ELF-1 (cell line): ENCODE measurements around the gene ZC3H6.
"Not testable (repeated sequence)": the region's sequence is repeated elsewhere in the genome, so short reads cannot be mapped to it uniquely, and the experiment has no call there.

Source experiments
- DNase-seq: peaks from one replicate; pipeline ENCODE4 v3.0.0-alpha.2; 2016; ENCODE audit warnings: low read depth, low spot score

ZC3H6 gene

DNA sequence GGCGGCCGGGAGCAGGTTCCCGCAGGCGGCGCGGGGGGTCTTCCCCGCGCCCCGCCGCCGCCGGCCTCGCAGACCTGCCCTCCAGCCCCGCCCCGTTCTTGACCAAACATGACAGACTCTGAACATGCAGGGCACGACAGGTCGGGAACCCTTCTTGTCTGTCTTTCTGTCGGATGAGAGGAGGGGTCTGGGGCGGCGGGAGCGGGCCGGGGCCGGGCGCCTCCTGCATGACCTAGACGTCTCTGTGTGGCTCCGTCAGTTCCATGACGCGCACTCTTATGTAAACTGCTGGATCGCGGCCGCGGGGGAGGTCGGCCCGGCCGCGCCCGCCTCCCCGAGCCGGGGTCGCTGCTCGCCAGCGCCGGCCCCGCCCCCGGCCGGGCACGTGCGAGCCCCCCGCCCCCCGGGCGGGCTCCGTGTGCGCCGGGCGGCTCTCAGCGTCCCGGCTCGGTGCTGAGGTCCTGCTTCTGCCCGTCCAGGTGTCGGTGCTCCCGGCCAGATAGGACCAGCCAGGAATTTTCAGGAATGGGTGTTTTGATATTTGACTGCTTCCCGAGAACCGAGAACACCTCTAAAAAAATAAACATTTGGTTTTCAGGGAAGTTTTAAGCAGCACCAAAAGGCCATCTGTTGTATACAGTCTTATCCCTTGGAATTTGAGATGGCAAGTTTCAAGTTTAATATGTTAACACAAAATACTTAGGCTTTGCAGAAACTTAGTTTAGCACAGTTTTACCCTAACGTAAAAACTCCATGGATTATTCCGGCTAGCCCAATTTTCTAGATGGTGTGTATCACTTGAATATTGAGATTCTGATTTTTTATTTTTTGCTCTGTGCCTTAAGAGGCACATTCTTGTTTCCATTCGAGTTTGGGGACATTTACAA is 733 bp downstream of the ZC3H6 start:
- DNase-seq, result peak; percentile 91

- no peak for DNase-seq
Observed at GRCh38 chr2:112276954-112277353, 1.6 kb downstream of the ZC3H6 start.

GRCh38 chr2:112277596-112278220 is 2.3 kb downstream of the ZC3H6 start:
- no peak for DNase-seq

- not testable (repeated sequence) for DNase-seq
Observed at GRCh38 chr2:112282066-112282465, 6.7 kb downstream of the ZC3H6 start.

DNA sequence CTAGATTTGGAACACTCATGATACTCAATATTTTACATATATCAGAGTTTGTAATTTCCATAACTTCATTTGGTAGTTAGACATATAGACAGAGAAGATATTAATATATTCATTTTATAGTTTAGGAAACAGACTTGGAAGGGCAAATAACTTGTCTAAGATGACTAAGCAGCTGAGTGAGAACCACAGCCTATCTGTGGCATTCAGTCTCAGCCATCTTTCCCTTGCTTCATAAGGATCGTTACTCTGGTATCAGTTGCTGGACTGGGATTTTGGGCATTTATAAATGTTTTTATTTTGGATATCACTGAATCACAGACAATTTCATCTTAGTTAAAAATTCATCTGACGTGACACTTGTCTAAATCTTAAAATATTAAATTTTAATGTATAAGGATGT is 8.1 kb downstream of the ZC3H6 start:
- DNase-seq, result not testable (repeated sequence)

GRCh38 chr2:112290088-112290487 is 14.7 kb downstream of the ZC3H6 start:
- no peak for DNase-seq

- no peak for DNase-seq
Observed at GRCh38 chr2:112290648-112291047, 15.3 kb downstream of the ZC3H6 start.

- no peak for DNase-seq
Observed at GRCh38 chr2:112293636-112294401, 18.4 kb downstream of the ZC3H6 start.

- no peak for DNase-seq
Observed at GRCh38 chr2:112295407-112296078, 20.1 kb downstream of the ZC3H6 start.

- no peak for DNase-seq
Observed at GRCh38 chr2:112296407-112296806, 21.0 kb downstream of the ZC3H6 start.

- no peak for DNase-seq
Observed at GRCh38 chr2:112301171-112301584, 25.8 kb downstream of the ZC3H6 start.

GRCh38 chr2:112301973-112302372 is 26.6 kb downstream of the ZC3H6 start:
- no peak for DNase-seq

DNA sequence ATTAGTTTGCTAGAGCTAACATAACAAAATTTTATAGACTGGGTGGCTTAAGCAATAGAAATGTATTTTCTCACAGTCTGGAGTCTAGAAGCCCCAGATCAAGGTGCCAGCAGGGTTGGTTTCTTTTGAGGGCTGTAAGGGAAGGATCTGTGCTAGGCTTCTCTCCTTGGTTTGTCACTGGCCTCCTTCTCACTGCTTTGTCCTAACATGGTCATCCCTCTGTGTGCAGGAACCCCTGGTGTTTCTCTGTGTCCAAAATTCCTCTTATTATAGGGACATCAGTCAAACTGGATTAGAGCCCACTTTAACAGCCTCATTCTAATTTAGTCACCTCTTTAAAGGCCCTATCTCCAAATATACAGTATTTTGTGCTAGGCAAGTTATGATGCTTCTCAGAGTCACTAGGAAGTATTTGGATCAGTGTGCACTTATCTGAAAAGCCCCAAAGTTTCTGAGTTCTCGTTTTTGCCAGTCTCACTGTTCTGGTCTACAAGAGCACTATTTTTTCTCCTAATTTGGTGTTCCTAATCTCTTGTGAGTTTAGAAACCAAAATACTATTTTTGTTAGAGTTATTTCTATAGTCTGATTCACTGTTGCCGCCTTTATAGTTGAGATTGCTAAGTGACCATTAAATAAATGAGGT is 29.0 kb downstream of the ZC3H6 start:
- DNase-seq, result no peak

GRCh38 chr2:112305132-112305531 is 29.7 kb downstream of the ZC3H6 start:
- no peak for DNase-seq

DNA sequence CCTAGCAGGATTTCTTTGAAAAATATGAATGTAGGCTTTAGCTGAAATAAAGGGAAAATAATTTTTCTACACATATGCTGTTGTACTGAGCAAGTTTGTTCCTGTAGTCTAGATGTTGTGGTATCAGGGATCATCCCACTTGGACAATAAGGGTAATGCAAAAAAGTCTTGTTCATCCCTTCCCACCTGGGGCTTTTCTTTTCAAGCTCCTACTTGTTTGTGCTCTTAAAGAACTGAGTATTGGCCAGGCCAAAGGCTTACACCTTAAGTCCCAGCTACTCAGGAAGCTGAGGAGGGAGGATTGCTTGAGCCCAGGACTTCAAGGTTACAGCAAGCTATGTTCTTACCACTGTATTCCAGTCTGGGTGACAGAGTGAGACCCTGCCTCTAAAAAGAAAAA is 35.5 kb downstream of the ZC3H6 start:
- DNase-seq, result no peak

DNA sequence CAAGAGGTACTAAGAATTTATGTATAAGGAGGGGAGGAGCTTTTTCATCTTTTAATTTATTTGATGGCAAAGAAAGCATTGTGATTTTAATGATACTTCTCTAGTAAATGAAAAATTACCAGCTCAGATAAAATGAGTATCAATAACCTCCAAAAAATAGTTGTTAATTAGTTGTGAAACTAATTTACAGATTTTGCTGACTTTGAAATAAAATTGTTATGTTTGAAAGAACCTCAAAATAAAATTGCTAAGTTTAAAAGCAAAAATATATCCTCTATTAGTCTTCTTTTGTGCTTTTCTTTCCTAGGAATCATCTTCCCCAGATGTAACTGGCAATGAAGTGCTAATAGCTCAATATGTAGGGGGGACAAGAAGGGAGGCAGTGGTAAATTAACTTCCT is 36.5 kb downstream of the ZC3H6 start:
- DNase-seq, result no peak

- DNase-seq, result no peak
Observed at GRCh38 chr2:112312821-112313220, 37.4 kb downstream of the ZC3H6 start.

GRCh38 chr2:112314856-112315255 is 39.5 kb downstream of the ZC3H6 start:
- DNase-seq, result no peak

DNA sequence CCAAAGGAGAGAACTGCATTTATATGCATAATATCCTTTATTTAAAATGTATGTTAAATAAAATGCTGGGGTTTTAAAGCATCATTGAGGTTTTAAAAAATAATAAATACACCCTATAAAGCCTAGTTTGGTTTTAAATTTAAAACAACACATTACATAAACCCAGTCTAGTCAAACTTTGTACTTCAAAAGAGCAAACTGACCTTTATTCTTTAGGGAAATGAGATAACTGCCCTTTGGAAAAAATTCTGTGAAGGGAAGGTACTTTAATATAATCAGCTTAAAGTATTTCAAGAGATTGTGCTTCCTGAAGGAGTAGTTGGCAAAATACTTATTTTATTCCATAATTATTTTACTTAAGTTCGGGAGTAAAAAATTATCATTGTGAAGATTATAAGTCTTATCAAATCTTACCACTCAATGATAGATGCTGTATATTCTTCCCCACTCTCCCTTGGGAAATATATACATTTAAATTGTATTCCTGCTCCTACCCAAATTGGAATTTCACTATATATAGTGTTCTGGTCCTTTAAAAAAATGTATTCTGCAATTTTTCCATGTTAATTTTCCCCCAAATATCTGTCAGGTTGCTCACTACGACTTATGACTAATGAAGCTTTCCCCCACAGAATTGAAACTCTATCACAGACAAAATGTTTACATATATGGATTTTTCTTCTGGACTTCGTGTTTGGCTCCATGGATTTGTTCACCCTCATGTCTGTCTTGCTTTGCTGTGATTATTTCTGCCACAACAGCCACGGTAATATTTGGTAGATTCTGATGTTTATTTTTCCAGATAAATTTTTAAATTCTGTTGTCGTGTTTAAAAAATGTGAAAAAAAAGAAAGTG is 42.1 kb downstream of the ZC3H6 start:
- DNase-seq, result no peak

DNA sequence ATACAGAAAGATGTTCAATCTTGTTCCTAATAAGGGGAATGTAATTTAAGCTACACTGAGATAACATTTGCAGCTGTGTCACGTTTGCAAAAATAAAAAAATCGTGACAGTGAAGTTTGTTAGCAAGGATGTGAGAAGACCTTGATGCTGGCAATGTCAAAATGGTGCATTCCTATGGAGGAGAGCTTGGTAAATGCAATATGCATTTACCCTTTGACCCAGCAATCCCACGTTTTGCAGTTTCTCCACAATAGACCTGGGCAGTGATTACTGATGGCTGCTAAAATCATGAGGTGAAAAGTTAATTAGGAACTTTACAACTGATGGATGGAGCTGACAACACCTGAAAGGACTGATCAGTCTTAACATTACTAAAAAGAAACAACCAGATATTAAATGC is 43.1 kb downstream of the ZC3H6 start:
- DNase-seq, result no peak
